NCI-H748 treated with DMSO at 0.1 percent for 48 hours (cell line): Measurements from ENCODE around the gene KIAA1191.

Experiments used
- DNase-seq: peaks from one replicate; lab custom pipeline; 2025; lab: John Stamatoyannopoulos, UW

The KIAA1191 gene

GRCh38 chr5:176365351-176366231, 4.0 kb upstream of the KIAA1191 start, which contains the start of gene ARL10:
Gene ARL10 (plus strand): TSS chr5:176365487. CDS start chr5:176365564, 77 bp downstream.
- DNase-seq, result no peak

- peak; percentile 8 for DNase-seq
These were observed 3.3 kb upstream of the KIAA1191 start for GRCh38 chr5:176364765-176365350.

- DNase-seq, result no peak
These were observed 598 bp upstream of the KIAA1191 start for GRCh38 chr5:176362233-176362490.

GRCh38 chr5:176360894-176361436, 599 bp downstream of the KIAA1191 start:
- DNase-seq, result no peak

- DNase-seq, result no peak
These were observed 1.9 kb downstream of the KIAA1191 start for GRCh38 chr5:176359658-176360057.

- DNase-seq, result no peak
These were observed 5.4 kb downstream of the KIAA1191 start for GRCh38 chr5:176356179-176356566.

GRCh38 chr5:176355400-176356178, 6.0 kb downstream of the KIAA1191 start:
- no peak for DNase-seq

GRCh38 chr5:176353533-176353932, 8.0 kb downstream of the KIAA1191 start:
- DNase-seq, result no peak

- DNase-seq, result no peak
These were observed 9.3 kb downstream of the KIAA1191 start for GRCh38 chr5:176352116-176352878.

- no peak for DNase-seq
These were observed 11.1 kb downstream of the KIAA1191 start for GRCh38 chr5:176350416-176350815.

- DNase-seq, result no peak
These were observed 18.7 kb downstream of the KIAA1191 start for GRCh38 chr5:176342766-176343458.

- DNase-seq, result no peak
These were observed 19.4 kb downstream of the KIAA1191 start for GRCh38 chr5:176342158-176342483.

GRCh38 chr5:176341325-176342157, 20.0 kb downstream of the KIAA1191 start:
- DNase-seq, result no peak

- DNase-seq, result no peak
These were observed 22.3 kb downstream of the KIAA1191 start for GRCh38 chr5:176339304-176339703.

GRCh38 chr5:176337913-176338312, 23.7 kb downstream of the KIAA1191 start:
- no peak for DNase-seq

GRCh38 chr5:176334031-176334770, 27.4 kb downstream of the KIAA1191 start:
- no peak for DNase-seq

- DNase-seq, result no peak
These were observed 41.0 kb downstream of the KIAA1191 start for GRCh38 chr5:176320577-176320976.

- no peak for DNase-seq
These were observed 41.6 kb downstream of the KIAA1191 start for GRCh38 chr5:176319827-176320554.
